Left ventricle myocardium inferior (tissue), 1 donor: ENCODE data around the gene PGAP1. TPM values are rescaled to one million over a fixed set of nuclear protein-coding genes. Genes with fewer than 3 reads are reported as not detected.

Experiments
- DNase-seq: peaks from one replicate; pipeline ENCODE4 v3.0.0-alpha.2; 2020
- H3K27ac ChIP-seq: fragments of 200-600 bp; replicated peaks from 2 replicates; pipeline ENCODE4 v1.8.0; 2021
- H3K27me3 ChIP-seq: fragments of 200-600 bp; 2 replicates; pipeline ENCODE4 v1.8.0; 2021; ENCODE audit warnings: low read depth
- H3K36me3 ChIP-seq: fragments of 200-600 bp; 2 replicates; pipeline ENCODE4 v1.8.0; 2021
- H3K4me1 ChIP-seq: fragments of 200-600 bp; 2 replicates; pipeline ENCODE4 v1.8.0; 2021
- H3K4me3 ChIP-seq: fragments of 200-600 bp; 2 replicates; pipeline ENCODE4 v1.8.0; 2021; ENCODE audit warnings: mild to moderate bottlenecking, moderate library complexity
- H3K9me3 ChIP-seq: fragments of 200-600 bp; replicated peaks from 2 replicates; pipeline ENCODE4 v1.8.0; 2021
- intact Hi-C: fragments of 100-400 bp; cut with micrococcal nuclease; formaldehyde crosslinking; loops from one replicate; pipeline ENCODE4 v1.11.0; 2022
- total RNA-seq: library from RNA; stranded (reverse); fragmentation: NEBNext Ultra II Directional; extraction: Animal tissue kit (Norgen Biotek cat#: 25700); gene quantifications from one replicate; pipeline ENCODE4 v1.2.1, GENCODE V29; 2021
- TF ChIP-seq, protein P1 (sequence below): fragments of 200-600 bp; IDR thresholded peaks from 2 replicates; pipeline ENCODE4 v1.8.0; 2021; ENCODE audit warnings: antibody characterized with exemption, mild to moderate bottlenecking, borderline replicate concordance
- donor health status: DM: no; HTN: yes; CAD: no; lungs with severe emphysema.

The PGAP1 gene
- total RNA-seq, 1 donor from 2014 or later = 6.8 TPM

DNA sequence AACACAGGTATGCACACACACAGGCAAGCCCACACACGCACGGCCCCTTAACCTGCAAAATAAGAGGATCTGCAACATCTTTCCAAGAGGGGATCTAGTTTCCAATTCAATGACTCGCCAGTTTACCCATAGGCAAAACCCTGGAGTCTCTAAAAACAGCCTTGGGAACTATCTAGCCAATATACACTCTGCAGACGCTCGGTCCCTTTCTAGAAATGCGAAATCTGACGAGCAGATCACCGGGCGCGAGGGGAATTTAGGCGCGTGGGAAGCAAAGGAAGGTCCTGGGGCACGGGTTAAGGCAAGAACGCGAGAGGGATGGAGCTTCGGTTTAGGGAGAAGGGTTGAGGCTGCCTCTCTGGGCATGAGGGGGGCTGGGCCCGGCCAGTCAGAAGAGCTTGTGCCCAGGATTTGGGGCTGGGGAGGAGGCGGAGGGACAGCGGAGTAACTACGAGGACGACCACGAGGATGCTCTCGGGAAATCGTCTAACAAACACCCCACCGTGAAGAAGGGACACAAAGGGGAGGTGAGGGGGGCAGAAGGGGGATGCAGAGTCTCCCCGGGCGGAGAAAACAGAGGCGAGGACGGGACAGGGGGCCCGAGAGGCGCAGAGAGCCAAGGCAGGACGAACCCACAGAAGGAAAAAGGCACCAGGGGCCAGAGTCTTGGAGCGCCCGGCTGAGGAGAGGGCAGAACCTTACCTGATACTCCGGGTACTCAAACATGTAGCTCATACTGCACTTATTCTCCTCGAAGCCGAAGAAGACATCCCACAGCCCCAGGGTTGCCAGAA, 542 bp downstream of the PGAP1 start:
- intact Hi-C loops = no loop called here
- Histone ChIP-seq H3K9me3 (no peaks in the 10 kb centered on the region), H3K27ac (peak overlapping the region; percentile 92), H3K4me3 (peak overlapping the region; percentile 94), H3K4me1 (peaks cover 32% of the 10 kb centered on the region), H3K27me3 (no peaks in the 10 kb centered on the region), H3K36me3 (no peaks in the 10 kb centered on the region)
- TF ChIP-seq, protein P1, sequence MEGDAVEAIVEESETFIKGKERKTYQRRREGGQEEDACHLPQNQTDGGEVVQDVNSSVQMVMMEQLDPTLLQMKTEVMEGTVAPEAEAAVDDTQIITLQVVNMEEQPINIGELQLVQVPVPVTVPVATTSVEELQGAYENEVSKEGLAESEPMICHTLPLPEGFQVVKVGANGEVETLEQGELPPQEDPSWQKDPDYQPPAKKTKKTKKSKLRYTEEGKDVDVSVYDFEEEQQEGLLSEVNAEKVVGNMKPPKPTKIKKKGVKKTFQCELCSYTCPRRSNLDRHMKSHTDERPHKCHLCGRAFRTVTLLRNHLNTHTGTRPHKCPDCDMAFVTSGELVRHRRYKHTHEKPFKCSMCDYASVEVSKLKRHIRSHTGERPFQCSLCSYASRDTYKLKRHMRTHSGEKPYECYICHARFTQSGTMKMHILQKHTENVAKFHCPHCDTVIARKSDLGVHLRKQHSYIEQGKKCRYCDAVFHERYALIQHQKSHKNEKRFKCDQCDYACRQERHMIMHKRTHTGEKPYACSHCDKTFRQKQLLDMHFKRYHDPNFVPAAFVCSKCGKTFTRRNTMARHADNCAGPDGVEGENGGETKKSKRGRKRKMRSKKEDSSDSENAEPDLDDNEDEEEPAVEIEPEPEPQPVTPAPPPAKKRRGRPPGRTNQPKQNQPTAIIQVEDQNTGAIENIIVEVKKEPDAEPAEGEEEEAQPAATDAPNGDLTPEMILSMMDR = no peak
- DNase-seq = peak; percentile 29

DNA sequence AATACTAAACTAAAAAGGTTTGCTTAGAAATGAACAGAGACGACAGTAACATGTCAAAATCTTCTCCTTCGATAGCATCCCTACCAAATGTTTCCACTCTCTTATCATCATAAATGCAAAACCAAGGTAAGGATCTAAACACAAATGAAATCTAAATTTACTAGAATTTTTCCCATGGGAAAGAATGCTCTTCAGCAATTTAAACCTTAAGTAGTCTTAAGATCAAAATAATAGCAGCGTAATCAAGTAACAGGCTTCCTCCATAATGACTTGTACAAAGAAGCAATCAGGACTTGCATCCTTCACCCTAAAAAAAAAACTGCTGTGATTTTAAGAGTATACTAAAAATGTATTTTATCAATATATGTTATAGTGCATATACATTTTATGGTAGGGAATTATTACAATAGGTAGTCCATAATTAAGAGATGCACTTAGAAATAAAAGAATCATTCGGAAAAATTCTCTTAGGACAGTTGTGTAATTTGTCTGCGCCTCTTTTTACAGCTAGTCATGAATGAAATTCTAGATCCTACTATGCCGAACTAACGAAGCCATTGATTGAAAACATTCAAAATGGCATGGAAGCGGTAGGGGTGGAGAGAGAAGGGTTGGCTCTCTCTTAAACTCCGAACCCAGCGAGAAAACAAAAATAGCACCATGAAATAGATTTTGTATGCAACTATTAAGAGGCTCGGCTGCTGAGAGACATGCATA, 1.3 kb downstream of the PGAP1 start:
- Histone ChIP-seq H3K27ac (peak overlapping the region; percentile 92), H3K9me3 (no peaks in the 10 kb centered on the region), H3K36me3 (no peaks in the 10 kb centered on the region), H3K4me3 (peak overlapping the region; percentile 94), H3K4me1 (peaks cover 32% of the 10 kb centered on the region), H3K27me3 (no peaks in the 10 kb centered on the region)
- intact Hi-C loops = no loop called here
- TF ChIP-seq, protein P1 = no peak
- no peak for DNase-seq

DNA sequence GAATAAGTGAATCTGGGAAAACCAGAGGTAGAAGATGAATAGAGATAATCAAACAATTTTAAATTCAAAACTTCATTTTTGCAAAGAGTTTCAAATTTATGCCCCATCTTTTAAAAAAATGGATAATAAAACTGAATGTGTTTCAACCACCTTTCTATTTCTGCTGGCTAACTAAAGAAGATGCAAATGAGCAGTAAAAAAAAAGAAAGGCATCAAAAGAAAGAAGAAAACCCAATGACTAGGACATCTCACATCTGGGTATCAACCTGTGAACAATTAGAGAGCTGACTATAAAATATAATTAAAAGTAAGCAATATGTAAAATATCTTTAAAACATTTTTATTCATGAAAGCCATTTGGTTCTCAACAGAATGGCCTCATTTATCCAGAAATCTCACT, 2.5 kb downstream of the PGAP1 start:
- Histone ChIP-seq H3K4me3 (peak overlapping the region; percentile 94), H3K4me1 (peaks cover 32% of the 10 kb centered on the region), H3K27ac (no peak overlapping the region), H3K36me3 (peaks cover under 1% of the 10 kb centered on the region), H3K9me3 (no peaks in the 10 kb centered on the region), H3K27me3 (no peaks in the 10 kb centered on the region)
- intact Hi-C loops = no loop called here
- TF ChIP-seq, protein P1 = no peak
- DNase-seq = no peak

DNA sequence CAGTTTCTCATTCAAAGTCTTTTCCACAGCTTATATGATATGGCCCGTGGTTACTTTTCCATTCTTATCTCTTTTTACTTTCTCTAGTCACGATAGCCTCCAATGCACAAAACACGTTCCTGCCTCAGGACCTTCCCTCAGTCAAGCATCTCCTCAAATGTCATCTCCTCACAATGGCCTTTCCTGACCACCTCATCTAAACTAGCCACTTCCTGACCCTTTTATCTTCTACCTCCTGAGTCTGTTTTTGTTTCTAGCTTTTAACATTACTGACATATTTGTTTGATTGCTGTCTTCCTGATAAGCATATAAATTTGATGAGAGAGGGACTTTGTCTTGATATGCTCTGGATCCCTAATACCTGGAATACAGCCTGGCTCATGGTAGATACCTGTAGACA, 7.6 kb downstream of the PGAP1 start:
- Histone ChIP-seq H3K36me3 (peaks cover 46% of the 10 kb centered on the region), H3K27ac (no peak overlapping the region), H3K4me1 (no peaks in the 10 kb centered on the region), H3K4me3 (no peak overlapping the region), H3K9me3 (no peaks in the 10 kb centered on the region), H3K27me3 (no peaks in the 10 kb centered on the region)
- DNase-seq = no peak
- intact Hi-C loops = no loop called here
- TF ChIP-seq, protein P1 = no peak

DNA sequence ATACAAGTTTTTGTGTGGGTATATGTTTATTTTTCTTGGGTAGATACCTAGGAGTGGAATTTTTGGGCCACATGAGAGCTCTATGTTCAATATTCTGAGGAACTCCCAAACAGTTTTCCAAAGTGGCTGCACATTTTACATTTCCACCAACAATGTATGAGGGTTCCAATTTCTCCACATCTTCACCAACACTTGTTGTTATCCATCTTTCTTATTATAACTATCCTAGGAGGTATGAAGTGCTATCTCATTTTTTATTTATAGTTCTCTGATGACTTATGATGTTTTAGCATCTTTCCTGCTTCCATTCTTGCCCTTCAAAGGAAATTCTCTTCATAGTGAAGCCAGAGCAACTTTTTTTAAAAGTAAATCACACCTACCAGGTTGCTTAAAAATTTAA, 8.7 kb downstream of the PGAP1 start:
- H3K4me3 ChIP-seq = no peak overlapping the region
- DNase-seq = no peak
- TF ChIP-seq, protein P1 = no peak
- intact Hi-C loops = no loop called here
- H3K9me3 ChIP-seq = no peaks in the 10 kb centered on the region
- no peaks in the 10 kb centered on the region for H3K4me1 ChIP-seq
- H3K36me3 ChIP-seq = peaks cover 50% of the 10 kb centered on the region
- no peaks in the 10 kb centered on the region for H3K27me3 ChIP-seq
- H3K27ac ChIP-seq = no peak overlapping the region
